ENCODE data around the gene RAMACL.

The RAMACL gene

DNA sequence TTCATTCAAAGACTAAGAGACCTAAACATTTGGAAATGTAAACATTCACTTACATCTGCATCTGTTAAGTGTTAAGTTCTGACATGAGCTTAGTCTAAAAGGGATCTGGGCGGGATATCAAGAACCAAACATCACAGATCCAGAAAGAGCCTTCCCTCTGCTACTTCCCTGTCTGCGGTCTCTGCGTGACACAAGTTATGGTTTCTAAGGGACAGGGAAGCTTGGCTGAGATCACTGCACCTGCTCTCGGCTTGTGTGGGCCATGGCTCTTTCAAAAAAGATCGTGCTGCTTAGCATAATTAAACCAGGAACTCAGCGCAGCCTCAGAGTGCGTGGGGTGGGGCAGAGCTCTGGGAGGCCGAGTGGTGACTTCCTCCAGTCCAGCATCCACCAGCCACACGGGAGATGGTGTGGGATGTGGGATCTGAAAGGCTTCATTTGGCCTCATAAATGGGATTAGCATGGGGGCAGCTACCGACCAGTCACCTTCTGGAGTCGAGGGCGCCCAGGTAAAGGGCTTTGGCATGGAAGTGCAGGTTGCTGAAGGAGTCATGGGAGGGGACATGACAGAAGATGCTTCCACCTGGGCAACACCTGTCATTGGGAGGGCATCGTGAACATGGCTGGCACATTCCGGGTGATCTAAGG, 16.7 kb upstream of the RAMACL start:
- Histone ChIP-seq H3K36me3 (no peaks in the 10 kb centered on the region), H3K4me1 (ENCODE audit: control insufficient read depth in 1 of 2, insufficient read depth in 1 of 2, low read depth in 1 of 2, low read length in 1 of 2) (peaks cover 16 to 30% of the 10 kb centered on the region in 2 experiments)

DNA sequence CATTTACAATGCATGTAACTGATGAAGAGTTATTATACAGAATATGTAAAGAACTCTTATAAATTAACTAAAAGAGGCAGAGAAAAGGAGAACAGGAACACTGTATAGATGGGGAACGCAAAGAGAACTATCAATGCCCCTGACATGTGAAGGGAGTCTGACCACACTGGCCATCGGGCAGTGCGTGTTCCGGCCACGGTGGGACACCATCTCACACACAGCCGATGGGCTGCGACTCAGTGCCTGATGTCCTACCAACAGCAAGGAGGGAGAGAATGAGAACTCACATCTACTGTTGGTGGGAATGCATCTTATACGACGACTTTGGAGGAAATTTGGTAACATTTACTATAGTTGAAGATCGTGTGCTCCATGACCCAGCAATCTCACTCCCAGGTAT, 15.5 kb upstream of the RAMACL start:
- Histone ChIP-seq H3K4me3 (ENCODE audit: low read depth in 1 of 2, low read length in 1 of 2) (no peak overlapping the region), H3K36me3 (no peaks in the 10 kb centered on the region), H3K27me3 (no peaks in the 10 kb centered on the region), H3K27ac (no peak overlapping the region), H3K4me1 (ENCODE audit: control insufficient read depth in 1 of 2, insufficient read depth in 1 of 2, low read depth in 1 of 2, low read length in 1 of 2) (peaks cover 19 to 41% of the 10 kb centered on the region in 2 experiments), H3K9me3 (no peaks in the 10 kb centered on the region)
- TF ChIP-seq, protein P1, sequence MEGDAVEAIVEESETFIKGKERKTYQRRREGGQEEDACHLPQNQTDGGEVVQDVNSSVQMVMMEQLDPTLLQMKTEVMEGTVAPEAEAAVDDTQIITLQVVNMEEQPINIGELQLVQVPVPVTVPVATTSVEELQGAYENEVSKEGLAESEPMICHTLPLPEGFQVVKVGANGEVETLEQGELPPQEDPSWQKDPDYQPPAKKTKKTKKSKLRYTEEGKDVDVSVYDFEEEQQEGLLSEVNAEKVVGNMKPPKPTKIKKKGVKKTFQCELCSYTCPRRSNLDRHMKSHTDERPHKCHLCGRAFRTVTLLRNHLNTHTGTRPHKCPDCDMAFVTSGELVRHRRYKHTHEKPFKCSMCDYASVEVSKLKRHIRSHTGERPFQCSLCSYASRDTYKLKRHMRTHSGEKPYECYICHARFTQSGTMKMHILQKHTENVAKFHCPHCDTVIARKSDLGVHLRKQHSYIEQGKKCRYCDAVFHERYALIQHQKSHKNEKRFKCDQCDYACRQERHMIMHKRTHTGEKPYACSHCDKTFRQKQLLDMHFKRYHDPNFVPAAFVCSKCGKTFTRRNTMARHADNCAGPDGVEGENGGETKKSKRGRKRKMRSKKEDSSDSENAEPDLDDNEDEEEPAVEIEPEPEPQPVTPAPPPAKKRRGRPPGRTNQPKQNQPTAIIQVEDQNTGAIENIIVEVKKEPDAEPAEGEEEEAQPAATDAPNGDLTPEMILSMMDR (IDR thresholded peaks at IDR 0.05), result no peak

More for the DNA sequence above, 16.7 kb upstream of the RAMACL start:
- no peak overlapping the region for H3K27ac ChIP-seq
- H3K27me3 ChIP-seq, result no peaks in the 10 kb centered on the region
- H3K9me3 ChIP-seq, result no peaks in the 10 kb centered on the region
- H3K4me3 ChIP-seq (ENCODE audit: low read depth in 1 of 2, low read length in 1 of 2), result no peak overlapping the region
- TF ChIP-seq, protein P1 (IDR thresholded peaks at IDR 0.05), result no peak

DNA sequence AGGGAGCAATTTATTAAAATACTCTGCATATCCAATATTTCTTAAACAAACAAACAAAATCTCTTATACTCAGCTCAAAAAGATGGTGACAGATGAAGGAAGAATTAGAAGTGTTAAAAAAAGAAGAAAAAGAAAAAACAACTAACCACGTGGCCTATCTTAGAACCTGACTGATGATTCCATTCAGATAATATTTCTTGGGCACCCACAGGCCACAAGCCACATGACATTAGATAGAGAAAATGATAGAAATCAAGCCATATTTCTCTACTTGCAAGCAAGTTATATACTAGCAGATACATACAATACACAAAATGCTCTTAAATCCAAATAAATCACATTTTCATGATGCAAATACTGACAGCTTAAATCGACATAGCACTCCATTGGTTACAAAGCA, 14.5 kb upstream of the RAMACL start:
- TF ChIP-seq, protein P1 (IDR thresholded peaks at IDR 0.05), result no peak
- peaks cover 19 to 41% of the 10 kb centered on the region in 2 experiments for H3K4me1 ChIP-seq (ENCODE audit: control insufficient read depth in 1 of 2, insufficient read depth in 1 of 2, low read depth in 1 of 2, low read length in 1 of 2)

DNA sequence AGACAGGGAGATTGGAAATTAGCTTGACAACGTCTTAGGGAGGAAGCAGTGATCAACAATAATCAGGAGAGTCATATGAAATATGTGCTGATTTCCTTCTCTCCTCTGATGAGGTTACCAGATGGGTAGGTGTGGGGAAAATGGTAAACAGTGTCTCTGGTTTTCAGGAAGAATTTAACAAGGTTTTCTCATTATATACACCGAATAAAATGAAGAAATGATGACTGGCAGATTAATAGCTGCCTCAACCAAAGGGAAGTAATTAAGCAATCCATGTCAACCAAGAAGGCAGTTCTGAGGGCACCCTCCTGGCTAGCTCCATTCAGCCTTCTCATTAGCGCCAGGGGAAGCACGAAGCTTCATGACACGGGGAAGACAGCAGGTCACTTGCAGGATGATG, 12.7 kb upstream of the RAMACL start:
- H3K4me1 ChIP-seq (ENCODE audit: control insufficient read depth in 1 of 2, insufficient read depth in 1 of 2, low read depth in 1 of 2, low read length in 1 of 2), result peaks cover 19 to 41% of the 10 kb centered on the region in 2 experiments
- peak overlapping the region; percentile 57 for H3K27ac ChIP-seq
- TF ChIP-seq, protein P1 (IDR thresholded peaks at IDR 0.05), result no peak
- H3K9me3 ChIP-seq, result no peaks in the 10 kb centered on the region
- no peak overlapping the region for H3K4me3 ChIP-seq (ENCODE audit: low read depth in 1 of 2, low read length in 1 of 2)
- H3K27me3 ChIP-seq, result no peaks in the 10 kb centered on the region
- no peaks in the 10 kb centered on the region for H3K36me3 ChIP-seq

More for the DNA sequence above, 14.5 kb upstream of the RAMACL start:
- H3K4me3 ChIP-seq (ENCODE audit: low read depth in 1 of 2, low read length in 1 of 2), result no peak overlapping the region
- H3K27ac ChIP-seq, result no peak overlapping the region
- H3K36me3 ChIP-seq, result no peaks in the 10 kb centered on the region
- H3K9me3 ChIP-seq, result no peaks in the 10 kb centered on the region
- no peaks in the 10 kb centered on the region for H3K27me3 ChIP-seq

DNA sequence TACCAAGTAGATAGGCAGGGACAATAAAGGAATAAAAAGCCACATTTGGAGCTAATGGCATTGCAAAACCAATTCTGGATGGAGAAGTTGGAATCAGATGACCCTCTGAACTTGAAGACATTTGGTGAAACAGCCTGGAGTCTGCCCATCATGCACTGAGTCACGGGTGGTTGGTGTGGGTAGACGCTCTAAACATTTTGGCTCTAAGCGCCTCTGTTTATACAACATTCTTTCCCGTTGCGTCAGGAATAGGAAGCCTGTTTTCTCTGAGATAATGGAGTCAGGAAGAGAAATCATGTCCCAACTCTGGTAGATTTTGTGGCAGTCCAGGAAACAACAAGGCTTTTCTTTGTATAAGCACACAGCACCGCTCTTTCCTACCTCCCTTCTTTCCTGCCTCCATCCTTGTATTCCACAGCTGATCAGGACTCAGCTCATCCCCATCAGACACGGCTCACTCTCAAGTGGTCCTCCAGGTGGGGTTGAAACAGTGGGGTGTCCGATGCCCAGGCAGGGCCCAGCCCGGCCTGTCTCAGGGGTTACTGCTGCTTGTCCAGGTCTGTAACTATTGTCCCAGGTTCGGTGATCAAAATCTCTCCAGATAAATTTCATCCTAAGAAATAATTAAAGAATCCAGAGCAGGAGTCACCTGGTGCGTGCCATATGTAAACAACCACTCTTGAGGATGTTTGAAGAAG, 12.1 kb upstream of the RAMACL start:
- H3K27ac ChIP-seq, result peak overlapping the region; percentile 57
- TF ChIP-seq, protein P1 (IDR thresholded peaks at IDR 0.05), result no peak
- H3K9me3 ChIP-seq, result no peaks in the 10 kb centered on the region
- no peaks in the 10 kb centered on the region for H3K27me3 ChIP-seq
- H3K4me1 ChIP-seq (ENCODE audit: control insufficient read depth in 1 of 2, insufficient read depth in 1 of 2, low read depth in 1 of 2, low read length in 1 of 2), result peaks cover 19 to 41% of the 10 kb centered on the region in 2 experiments
- no peaks in the 10 kb centered on the region for H3K36me3 ChIP-seq
- no peak overlapping the region for H3K4me3 ChIP-seq (ENCODE audit: low read depth in 1 of 2, low read length in 1 of 2)

All from neutrophil (primary cell).